Hippocampal formation (tissue), 2 donors: ENCODE results near the gene CAMTA1.

Experiments used
- DNase-seq, 2 donors: peaks; one replicate each; lab custom pipeline; 2025; lab: John Stamatoyannopoulos, UW

The CAMTA1 gene

GRCh38 chr1:7474143-7474490 lies 688.9 kb downstream of the CAMTA1 start:
- no peak for DNase-seq

GRCh38 chr1:7474786-7475502 lies 689.7 kb downstream of the CAMTA1 start:
- no peak for DNase-seq

GRCh38 chr1:7475691-7476090 lies 690.4 kb downstream of the CAMTA1 start:
- DNase-seq, result no peak

- DNase-seq, result no peak
Measured at GRCh38 chr1:7476402-7476801, 691.1 kb downstream of the CAMTA1 start.

GRCh38 chr1:7476861-7477547 lies 691.8 kb downstream of the CAMTA1 start:
- no peak for DNase-seq

GRCh38 chr1:7477593-7477992 lies 692.3 kb downstream of the CAMTA1 start:
- no peak for DNase-seq

- DNase-seq, result peak in 1 of 2 donors; percentile 36
Measured at GRCh38 chr1:7478142-7478790, 693.0 kb downstream of the CAMTA1 start.

GRCh38 chr1:7478809-7479499 lies 693.7 kb downstream of the CAMTA1 start:
- peak in 1 of 2 donors; percentile 15 for DNase-seq

GRCh38 chr1:7479571-7479970 lies 694.3 kb downstream of the CAMTA1 start:
- no peak for DNase-seq

GRCh38 chr1:7481194-7481593 lies 695.9 kb downstream of the CAMTA1 start:
- no peak for DNase-seq

GRCh38 chr1:7482077-7482476 lies 696.8 kb downstream of the CAMTA1 start:
- DNase-seq, result no peak

GRCh38 chr1:7482772-7483495 lies 697.7 kb downstream of the CAMTA1 start:
- DNase-seq, result no peak

GRCh38 chr1:7483634-7484383 lies 698.6 kb downstream of the CAMTA1 start:
- DNase-seq, result no peak

GRCh38 chr1:7485086-7485780 lies 700.0 kb downstream of the CAMTA1 start:
- no peak for DNase-seq

- no peak for DNase-seq
Measured at GRCh38 chr1:7485826-7486225, 700.6 kb downstream of the CAMTA1 start.

- DNase-seq, result no peak
Measured at GRCh38 chr1:7487766-7488474, 702.7 kb downstream of the CAMTA1 start.

- DNase-seq, result no peak
Measured at GRCh38 chr1:7488475-7488842, 703.2 kb downstream of the CAMTA1 start.

- DNase-seq, result no peak
Measured at GRCh38 chr1:7489586-7489985, 704.3 kb downstream of the CAMTA1 start.

- DNase-seq, result no peak
Measured at GRCh38 chr1:7490576-7490975, 705.3 kb downstream of the CAMTA1 start.
